OCI-LY7 (cell line): ENCODE results near the gene HCRTR1.

Experiments
- EZH2phosphoT487 ChIP-seq: fragments of 200-600 bp; sonication (generic); IDR thresholded peaks from 2 replicates; pipeline ENCODE4 v1.6.1; 2018; ENCODE audit warnings: low read depth, borderline replicate concordance, mild to moderate bottlenecking, mixed run types, antibody characterized with exemption, low read length, moderate library complexity, mixed read lengths
- TF ChIP-seq, protein P1 (sequence below): fragments of 200-600 bp; sonication (generic); conservative IDR thresholded peaks from 2 replicates; pipeline ENCODE4 v1.5.1; 2014; ENCODE audit warnings: mild to moderate bottlenecking, antibody characterized with exemption, low read length, moderate library complexity, mixed read lengths

DNA sequence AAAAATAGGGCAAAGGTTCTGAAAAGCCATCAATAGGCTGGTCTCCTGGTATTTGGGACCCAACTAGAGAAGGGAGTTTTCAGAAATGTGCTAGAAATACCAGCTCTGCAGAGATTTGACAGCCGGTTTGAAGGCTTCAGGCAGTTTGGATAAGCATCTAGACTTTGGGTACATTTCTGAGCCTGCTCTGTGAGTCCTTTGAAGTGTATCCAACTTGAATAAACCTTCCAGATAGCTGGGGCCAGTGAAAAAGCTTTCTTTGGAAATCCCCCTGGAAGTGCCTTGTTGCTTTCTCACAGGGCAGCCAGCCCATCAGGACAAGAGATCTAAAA lies 33.6 kb downstream of the HCRTR1 start:
- TF ChIP-seq, protein P1, sequence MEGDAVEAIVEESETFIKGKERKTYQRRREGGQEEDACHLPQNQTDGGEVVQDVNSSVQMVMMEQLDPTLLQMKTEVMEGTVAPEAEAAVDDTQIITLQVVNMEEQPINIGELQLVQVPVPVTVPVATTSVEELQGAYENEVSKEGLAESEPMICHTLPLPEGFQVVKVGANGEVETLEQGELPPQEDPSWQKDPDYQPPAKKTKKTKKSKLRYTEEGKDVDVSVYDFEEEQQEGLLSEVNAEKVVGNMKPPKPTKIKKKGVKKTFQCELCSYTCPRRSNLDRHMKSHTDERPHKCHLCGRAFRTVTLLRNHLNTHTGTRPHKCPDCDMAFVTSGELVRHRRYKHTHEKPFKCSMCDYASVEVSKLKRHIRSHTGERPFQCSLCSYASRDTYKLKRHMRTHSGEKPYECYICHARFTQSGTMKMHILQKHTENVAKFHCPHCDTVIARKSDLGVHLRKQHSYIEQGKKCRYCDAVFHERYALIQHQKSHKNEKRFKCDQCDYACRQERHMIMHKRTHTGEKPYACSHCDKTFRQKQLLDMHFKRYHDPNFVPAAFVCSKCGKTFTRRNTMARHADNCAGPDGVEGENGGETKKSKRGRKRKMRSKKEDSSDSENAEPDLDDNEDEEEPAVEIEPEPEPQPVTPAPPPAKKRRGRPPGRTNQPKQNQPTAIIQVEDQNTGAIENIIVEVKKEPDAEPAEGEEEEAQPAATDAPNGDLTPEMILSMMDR: no peak
- no peak for TF ChIP-seq EZH2phosphoT487
